Adrenal gland (tissue), 5 donors: ENCODE measurements around the gene QRICH2.

Source experiments
- CTCF ChIP-seq, 6 experiments: fragments of 450-650 bp in 4 of 6; fragments of 200-600 bp in 2 of 6; sonication (generic) in 1 of 6; IDR thresholded peaks; 1 replicate in 5 of 6; 2 replicates in 1 of 6; pipeline versions ENCODE4 v1.5.1 to v1.8.0; 2016 to 2021; ENCODE audit warnings: antibody characterized with exemption in 6 of 6, mild to moderate bottlenecking in 2 of 6, moderate library complexity in 1 of 6
- POLR2A ChIP-seq, 2 donors: fragments of 450-650 bp; IDR thresholded peaks; one replicate each; pipeline ENCODE4 v1.6.1; 2017; ENCODE audit warnings: antibody characterized with exemption in 2 of 2, mild to moderate bottlenecking in 2 of 2, moderate library complexity in 1 of 2
- donor health status: DM: no; HTN: no; CAD: no.

GRCh38 chr17:76265624-76266243, 42.3 kb downstream of the QRICH2 start:
- peak in 1 of 6 experiments; percentile 13 for TF ChIP-seq CTCF (IDR thresholded peaks at IDR 0.05)
- no peak for TF ChIP-seq POLR2A (IDR thresholded peaks at IDR 0.05)
